GM15510 (cell line): ENCODE results near the gene USF1.

Experiments used
- POLR2A ChIP-seq: IDR thresholded peaks from 3 replicates; pipeline ENCODE4 v1.6.1; 2011; ENCODE audit warnings: borderline replicate concordance; ENCODE audit not compliant: insufficient read length; ENCODE audit errors: extremely low read depth

The USF1 gene

GRCh38 chr1:161013488-161014230 is 32.1 kb downstream of the USF1 start:
- TF ChIP-seq POLR2A = peak; percentile 52

GRCh38 chr1:161013131-161013487 is 32.7 kb downstream of the USF1 start:
- no peak for TF ChIP-seq POLR2A

DNA sequence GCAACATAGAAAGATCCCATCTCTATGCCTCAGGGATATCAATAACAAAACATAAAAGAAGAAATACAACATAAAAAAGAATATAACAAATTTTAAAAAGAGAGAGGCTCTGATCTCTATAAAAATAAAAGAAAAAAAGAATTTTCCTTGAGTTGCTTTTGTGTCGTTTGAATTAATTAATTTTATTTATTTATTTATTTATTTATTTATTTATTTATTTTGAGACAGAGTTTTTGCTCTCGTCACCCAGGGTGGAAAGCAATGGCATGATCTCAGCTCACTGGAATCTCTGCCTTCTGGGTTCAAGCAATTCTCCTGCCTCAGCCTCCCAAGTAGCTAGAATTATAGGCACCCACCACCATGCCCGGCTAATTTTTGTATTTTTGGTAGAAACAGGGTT is 33.4 kb downstream of the USF1 start:
- TF ChIP-seq POLR2A = no peak

DNA sequence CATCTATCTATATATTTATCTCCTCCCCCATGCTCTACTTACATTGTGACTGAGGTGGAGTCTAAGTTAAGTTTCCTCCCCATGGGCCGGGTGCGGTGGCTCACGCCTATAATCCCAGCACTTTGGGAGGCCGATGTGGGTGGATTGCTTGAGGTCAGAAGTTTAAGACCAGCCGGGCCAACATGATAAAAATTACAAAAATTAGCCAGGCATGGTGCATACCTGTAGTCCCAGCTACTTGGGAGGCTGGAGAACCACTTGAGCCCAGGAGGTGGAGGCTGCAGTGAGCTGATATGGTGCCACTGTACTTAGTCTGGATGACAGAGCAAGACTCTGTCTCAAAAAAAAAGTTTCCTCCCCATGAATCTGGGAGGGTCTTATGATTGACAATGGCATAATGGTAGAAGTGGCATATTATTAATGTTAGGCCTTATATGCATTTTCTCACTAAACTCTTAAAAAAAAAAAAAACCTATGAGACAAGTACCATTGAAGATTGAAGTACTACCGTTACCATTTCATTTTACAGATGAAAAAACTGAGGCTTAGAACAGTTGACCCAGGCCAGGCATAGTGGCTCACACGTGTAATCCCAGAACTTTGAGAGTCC is 36.1 kb downstream of the USF1 start:
- no peak for TF ChIP-seq POLR2A

DNA sequence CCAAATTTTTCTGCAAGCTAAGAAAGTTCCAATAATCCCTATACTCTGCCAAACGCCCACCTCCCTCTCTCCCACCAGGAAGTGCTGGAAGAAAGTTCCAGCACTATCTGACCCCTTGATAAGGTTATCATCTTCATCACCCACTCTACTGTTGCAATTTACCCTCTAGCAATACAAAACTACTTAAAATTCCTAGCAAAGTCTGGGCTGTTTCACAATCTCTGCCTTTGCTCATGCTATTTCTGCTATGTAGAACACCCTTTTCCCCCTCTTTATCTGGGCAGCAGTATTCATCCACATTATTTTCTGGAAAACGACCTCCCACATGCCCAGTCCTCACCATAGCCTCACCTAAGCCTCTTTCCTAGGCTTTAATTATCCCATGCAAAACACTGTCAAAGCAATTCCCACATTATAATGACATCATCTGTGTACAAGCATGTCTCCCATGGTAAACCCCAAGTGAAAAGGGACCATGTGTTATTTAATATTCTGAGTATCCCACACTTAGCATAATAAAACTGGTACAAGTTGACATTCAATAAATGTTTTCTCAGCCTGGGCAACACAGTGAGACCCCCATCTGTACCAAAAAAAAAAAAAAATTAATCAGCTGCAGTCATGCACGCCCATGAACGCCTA is 36.8 kb downstream of the USF1 start:
- no peak for TF ChIP-seq POLR2A

- TF ChIP-seq POLR2A = no peak
Observed at GRCh38 chr1:161007369-161007768, 38.4 kb downstream of the USF1 start.

- no peak for TF ChIP-seq POLR2A
Observed at GRCh38 chr1:161006563-161006962, 39.2 kb downstream of the USF1 start.

- TF ChIP-seq POLR2A = no peak
Observed at GRCh38 chr1:161001525-161001924, 44.3 kb downstream of the USF1 start.

GRCh38 chr1:161000736-161001480 is 44.9 kb downstream of the USF1 start:
- TF ChIP-seq POLR2A = no peak

DNA sequence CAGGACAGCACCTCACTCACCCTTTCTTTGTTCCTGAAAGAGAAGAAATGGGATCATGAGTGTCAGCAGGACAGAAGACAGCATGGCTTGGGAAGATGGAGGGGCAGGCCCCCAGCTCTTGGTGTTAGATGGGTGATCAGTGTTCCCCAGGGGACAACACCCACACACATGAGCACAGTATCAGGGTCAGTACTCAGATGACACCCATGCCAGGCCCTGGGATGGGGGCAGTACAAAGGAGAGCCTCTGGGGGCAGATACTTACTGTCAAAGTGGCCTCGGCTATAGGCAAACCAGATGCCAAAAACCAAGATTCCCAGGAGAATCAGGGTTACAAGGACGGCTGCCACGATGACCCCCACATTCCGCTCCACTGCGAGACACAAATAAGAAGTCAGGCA is 46.4 kb downstream of the USF1 start:
- no peak for TF ChIP-seq POLR2A

DNA sequence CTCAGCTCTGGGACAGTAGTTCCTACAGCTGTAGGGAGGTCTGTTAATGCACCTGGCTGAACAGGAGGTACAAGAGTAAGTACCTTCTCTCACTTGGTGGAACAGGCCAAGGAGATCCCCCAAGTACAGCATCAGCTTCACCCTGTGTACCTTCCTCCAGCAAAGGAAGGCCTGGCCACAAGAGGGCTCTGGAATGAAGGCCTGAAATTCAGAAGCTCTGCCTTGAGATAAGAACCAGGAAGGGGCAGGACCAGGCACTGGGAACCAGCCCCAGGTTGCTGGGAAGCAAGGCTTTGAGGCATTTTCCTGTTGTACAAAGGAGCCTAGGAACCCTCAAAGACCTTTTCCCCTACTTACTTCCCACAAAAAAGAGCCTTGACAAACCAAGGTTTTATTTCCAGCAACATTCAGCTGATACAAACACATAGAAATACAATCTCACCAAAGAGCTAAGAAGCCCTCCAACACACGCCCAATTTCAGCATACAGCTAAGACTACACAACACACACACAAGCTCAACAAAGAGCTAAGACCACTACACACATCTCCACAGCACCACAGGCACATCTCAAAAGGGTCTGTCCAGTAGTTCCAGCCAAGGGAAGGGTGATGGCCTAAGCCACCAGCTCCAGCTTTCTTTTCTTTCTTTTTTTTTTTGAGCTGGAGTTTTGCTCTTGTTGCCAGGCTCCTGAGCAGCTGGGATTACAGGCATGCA is 48.3 kb downstream of the USF1 start:
- TF ChIP-seq POLR2A = no peak

DNA sequence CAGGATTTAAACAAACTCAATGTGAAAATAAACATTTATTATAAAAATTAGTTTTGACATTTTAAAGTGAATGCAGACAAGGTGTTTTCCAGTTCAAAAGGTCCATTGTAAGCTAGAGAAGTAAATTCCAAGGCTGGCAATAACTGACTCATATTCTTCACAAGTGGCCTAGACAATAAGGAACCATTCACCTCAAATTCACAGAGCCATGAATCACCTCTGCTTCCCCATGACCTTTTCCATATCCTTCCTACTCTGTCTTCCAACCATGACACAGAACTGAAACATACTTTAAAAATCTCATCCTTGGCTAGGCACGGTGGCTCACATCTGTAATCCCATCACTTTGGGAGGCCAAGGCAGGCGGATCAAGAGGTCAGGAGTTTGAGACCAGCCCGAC is 49.6 kb downstream of the USF1 start:
- no peak for TF ChIP-seq POLR2A

DNA sequence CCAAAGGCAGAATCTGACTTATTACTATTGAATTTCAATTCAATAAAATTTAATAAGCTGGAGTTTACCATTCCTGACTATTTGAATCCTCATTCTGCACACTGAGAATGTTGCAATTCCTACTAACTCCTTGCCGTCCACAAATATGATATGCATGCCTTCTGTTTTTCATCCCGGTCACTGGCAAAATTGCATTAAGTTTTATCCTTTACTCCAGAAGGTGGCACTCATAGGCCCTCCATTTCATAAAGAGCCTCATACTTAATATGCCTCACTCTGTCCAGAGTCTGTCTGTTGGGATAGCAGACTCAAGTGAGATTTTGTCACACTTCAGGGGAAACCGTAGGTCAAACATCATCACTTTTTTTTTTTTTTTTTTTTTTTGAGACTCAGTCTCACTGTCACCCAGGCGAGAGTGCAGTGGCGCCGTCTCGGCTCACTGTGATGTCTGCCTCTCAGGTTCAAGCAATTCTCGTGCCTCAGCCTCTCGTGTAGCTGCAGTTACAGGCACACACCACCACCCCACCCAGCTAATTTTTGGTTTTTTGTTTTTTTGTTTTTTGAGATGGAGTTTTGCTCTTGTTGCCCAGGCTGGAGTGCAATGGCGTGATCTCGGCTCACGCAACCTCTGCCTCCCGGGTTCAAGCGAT is 52.1 kb downstream of the USF1 start:
- no peak for TF ChIP-seq POLR2A
